Measurements from ENCODE around the gene DCLRE1A.

Gene DCLRE1A

DNA sequence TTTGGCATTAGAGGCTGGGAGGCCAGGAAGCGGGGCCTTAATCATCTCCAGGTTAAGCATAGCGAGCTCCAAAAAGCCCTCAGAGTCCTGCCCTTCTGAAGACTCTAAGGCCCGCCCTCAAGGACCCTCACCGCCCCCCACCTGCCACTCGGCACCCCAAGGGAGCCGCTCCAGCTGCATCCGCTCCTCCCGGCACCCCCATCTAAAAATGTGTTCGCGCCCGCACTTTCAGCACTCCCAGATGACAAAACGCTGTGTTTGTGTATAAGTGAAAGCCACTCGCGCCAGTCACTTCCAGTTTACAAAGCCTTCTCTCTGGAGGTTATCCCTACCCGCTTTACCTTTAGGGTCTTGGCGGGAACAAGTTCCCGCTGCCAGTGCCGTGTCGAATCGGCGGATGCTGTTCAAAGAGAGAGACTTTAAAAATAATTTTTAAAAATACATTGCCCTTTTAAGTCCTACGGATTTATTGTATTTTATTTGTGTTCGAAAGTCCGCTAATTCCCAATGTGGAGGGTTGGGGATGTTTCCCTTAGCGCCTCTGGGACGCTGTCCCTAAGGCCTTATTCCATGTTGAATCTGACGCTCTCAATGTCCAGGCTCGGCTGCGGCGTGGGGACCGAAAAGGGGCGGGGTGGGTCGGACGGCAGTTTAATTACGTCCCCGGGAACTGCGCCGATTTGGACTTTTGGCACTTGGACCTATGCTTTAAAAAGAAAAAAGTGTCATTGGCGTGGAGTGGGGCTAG, at the start of gene DCLRE1A, which contains the start of gene NHLRC2:
Gene DCLRE1A (minus strand): TSS at position 70 of the 748 bp plus-strand sequence. CDS start 900 bp downstream, outside the sequence.
Gene NHLRC2 (plus strand): TSS at position 649 of the 748 bp plus-strand sequence. CDS start 212 bp downstream, outside the sequence.
- DNase-seq = peak; percentile 62

DNA sequence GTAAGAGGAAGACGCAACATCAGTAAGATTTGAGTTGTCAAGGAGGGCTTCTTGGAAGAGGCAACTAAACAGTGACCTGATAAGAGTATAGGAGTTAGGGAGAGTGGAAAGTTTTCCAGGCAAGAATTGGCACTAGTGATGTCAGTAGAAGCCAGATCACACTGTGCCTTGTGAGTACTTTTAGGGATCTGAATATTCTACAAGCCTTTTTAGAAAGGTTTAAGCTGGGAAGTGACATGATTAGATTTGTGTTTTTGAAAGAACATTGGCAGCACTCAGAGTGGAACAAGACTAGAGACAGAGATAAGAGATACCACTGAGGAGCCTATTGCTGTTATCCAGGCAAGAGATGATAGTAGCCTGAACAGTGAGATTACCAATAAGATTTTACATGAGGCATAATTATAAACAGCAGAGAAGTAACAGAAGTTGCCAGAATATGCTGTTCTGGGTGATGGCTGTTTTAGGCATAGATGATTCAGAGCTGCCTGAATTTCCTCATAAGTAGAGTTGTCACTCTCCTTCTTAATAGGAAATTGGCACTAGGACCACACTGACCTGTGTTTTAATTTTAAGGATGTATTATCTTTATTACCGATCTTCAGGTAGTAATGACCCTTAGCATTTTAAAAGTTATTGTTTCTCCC, 46.2 kb upstream of the DCLRE1A start:
- DNase-seq = no peak

- DNase-seq = no peak
Measured at GRCh38 chr10:113897693-113898618, 44.1 kb upstream of the DCLRE1A start.

DNA sequence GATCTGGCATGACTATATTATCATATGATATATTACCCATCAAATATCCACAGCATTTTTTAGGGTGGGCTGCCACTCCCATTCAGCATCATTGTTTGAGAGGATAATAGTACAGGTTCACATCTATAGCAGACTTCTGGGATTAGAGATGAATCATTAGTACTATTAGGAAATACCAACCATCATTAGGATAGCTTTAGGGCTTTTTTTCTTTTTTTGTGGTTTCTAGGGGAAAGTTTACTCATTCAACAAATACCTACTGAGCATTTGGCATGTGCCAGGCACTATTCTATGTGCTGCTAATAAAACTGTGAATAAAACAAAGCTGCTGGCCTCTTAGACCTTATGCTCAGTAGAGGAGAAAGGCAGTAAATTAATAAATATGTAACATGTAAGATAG, 41.1 kb upstream of the DCLRE1A start:
- no peak for DNase-seq

- DNase-seq = no peak
Measured at GRCh38 chr10:113894581-113894980, 40.7 kb upstream of the DCLRE1A start.

- no peak for DNase-seq
Measured at GRCh38 chr10:113893570-113893969, 39.7 kb upstream of the DCLRE1A start.

DNA sequence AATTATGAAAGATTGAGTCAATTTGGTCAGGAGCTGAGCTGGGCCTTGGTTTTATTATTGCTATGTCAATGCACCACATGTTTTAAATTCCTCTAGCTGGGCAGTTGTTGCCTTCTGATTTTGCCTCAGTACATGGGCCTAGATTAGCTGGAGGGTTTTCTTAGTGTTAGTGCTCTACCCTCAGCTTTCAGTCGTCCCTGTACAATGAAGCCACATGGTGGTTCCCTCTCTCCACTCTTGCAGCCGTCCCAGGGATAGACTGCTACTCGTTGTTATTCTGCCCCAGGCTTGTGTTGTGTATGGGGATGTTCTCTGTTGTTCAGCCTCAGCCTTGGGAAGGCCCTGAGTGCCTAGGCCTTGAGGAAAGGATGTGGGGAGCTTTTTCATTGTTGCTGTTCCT, 37.6 kb upstream of the DCLRE1A start:
- DNase-seq = no peak

- peak; percentile 24 for DNase-seq
Measured at GRCh38 chr10:113890769-113891168, 36.9 kb upstream of the DCLRE1A start.

DNA sequence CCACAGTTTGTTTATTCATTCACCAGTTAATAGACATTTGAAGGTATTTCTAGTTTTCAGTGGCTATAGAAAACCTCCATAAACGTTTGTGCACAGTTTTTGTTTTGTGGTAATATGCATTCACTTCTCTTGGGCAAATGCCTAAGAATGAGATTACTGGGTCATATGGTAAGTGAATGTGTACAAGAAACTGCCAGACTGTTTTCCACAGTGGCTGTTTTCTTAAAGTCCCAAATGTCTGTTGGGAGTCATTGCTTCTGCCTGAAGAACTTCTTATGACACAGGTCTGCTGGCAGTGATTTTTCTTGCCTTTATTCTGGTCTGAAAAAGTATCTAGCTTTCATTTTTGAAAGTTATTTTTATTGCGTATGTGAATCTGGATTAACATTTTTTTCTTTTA, 36.0 kb upstream of the DCLRE1A start:
- no peak for DNase-seq

DNA sequence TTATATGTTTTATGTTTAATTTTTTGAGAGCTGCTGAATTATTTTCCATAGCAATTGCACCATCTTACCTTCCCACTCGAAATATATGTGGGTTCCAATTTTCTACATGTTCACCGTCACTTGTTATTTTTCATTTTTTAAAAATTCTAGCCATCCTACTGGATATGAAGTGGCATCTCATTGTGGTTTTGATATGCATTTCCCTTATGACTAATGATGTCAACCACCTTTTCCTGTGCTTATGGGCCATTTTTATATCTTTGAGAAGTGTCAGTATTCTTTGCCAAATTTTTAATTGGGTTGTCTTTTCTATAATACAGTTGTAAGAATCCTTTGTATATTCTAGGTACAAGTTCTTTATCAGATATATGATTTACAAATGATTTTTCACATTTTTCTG, 28.4 kb upstream of the DCLRE1A start:
- no peak for DNase-seq

DNA sequence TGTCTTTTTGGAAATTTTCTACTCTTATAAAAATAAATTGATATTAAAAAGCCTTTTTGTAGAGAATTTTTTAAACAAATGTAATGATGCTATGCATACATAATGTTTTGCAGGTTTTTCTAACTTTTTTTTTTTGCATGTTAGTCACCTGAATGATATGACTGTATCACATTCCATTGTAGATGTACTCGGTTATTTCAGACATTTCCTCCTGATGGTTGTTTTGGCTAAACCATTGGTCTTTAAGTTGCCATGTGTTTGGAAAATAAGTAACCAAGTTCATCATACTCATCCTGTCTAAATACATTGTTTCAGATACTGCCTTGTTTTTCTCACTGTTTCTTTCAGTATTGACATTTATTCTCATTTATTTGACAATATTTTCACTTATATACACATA, 26.4 kb upstream of the DCLRE1A start:
- no peak for DNase-seq

DNA sequence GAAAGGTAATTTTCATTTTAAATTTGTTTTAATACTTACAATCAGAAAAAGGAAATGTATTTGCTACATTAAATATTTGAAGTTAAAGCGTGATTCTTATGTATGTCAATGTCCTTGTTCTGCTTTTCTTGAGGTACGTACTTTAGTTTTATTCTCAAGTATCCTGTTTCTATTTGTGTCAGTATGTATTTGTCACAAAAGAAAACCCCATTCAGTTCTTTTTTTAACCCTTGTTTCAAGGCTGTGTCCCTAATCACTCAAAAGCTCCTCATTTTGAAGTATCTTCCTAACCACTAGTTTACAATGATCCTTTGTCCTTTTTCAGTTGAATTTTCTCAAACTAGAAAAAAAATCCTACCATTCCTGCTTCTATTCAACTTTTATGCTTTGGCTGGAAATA, 25.8 kb upstream of the DCLRE1A start:
- peak; percentile 45 for DNase-seq

DNA sequence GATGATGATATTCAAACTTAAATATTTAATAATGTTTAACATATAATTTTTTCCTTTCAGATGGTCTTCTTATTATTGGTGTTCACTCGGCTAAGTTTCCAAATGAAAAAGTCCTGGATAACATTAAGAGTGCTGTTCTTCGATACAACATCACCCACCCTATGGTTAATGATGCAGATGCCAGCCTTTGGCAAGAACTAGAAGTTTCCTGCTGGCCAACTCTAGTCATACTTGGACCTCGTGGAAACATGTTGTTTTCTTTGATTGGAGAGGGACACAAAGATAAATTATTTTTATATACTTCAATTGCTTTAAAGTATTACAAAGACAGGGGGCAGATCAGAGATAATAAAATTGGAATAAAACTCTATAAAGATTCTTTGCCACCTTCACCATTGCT, 22.6 kb upstream of the DCLRE1A start:
- DNase-seq = no peak

GRCh38 chr10:113875212-113875611, 21.3 kb upstream of the DCLRE1A start:
- no peak for DNase-seq

DNA sequence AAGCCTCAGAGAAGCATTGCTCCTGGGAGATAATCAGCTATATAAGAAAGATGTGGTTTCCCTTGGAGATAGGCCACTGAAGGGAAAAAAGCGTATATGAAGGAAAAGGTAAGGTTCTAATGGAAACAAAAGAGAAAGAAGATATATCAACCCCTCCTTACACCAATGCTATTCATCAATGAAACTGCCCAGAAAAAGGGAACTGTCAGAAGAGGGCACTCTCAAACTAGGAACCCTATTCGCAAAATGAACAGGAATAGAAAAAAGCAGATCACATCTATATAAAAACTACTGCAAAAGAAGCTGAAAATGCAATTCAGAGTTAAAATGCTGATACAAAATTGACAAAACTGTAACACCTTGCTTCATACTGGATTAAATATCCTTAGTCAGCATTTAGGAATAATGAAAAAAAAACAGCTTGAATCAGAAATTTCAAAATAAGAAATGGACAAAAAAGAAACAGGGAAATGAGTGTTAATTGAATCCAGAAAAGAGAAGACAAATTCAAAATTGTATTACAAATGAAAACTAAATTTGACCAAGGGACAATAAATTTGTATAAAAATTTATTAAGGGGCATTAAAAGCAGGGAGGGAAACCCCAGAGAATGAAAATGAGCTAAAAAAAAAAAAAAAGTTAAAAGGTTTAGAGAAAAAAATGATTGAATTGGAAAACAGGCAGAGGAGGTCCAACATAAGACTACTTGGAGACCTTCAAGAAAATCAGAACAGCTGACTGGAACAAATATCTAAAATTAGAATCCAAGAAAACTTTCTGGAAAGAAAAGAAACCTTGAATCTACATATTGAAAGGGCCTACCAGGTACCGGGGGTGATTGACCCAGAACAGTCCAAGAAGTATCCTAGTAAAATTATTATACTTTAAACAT, 18.5 kb upstream of the DCLRE1A start:
- DNase-seq = peak; percentile 42

DNA sequence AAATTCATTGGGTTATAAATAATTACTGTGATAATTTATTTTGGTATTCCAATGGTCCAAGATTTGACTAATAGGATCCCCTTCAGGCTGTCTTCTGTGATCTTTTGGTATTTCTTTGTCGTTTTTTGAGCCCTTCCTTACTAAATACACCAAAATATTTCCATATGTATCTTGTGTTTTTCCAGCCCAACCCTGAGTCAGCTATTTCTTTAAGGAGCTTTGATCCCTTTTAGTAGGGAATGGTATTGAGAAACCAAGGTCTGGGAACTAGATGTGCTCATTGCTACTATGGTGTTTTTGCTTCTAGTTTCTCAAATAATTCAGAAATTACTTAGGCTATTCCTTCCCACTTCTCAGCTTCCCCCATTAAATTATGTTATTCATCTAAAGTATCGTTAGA, 15.9 kb upstream of the DCLRE1A start:
- DNase-seq = no peak

DNA sequence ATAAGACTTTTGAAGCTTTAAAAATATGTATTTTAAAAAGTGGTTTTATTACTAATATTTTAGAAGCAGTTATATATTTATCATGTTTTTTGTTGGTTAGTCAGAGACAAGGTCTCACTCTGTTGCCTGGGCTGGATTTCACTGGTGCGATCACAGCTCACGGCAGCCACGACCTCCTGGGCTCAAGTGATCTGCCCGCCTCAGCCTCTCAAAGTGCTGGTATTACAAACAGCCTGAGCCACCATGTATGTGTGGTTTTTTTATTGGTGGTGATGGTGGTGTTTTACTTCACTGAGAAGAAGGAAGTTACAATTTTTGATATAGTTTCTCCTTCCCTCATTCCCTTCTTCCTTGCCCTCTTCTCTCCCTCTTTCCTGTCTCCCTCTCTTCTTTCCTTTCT, 14.0 kb upstream of the DCLRE1A start:
- DNase-seq = peak; percentile 49

DNA sequence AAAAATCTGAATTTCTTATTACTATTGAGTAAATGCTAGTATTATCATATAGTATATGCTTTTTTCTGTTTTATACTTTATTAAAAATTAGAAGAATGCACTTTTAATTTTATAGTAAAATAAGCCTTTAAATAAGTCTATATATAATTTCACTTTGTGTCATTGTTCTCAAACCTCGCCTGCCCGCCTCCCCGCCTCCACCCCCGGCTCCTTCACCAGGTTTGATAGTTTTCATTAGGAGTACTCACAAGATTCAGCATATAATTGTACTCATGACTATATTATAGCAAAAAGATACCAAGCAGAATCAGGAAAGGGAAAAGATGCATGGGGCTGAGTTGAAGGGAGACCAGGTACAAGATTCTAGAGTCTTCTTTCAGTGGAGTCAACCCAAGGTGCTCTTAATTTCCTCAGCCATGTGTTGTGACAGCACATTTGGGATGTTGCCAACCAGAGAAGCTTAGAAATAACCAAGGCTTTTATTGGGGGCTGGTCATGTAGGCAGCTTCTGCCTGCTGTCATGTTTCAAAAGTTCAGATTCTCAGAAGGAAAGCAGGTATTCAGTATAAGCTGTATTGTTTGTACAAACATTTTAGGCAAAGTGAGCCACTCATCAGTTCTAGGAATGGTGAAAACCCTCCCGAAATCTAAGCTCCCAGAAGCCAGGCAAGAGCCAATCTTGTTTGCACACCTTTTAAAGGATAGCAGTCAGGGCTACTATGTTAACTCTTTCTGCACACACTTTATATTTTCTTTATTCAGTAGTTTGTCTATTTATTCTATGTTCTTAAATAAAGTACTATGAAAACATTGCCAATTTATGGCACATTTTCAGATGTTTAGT, 12.9 kb upstream of the DCLRE1A start:
- no peak for DNase-seq

DNA sequence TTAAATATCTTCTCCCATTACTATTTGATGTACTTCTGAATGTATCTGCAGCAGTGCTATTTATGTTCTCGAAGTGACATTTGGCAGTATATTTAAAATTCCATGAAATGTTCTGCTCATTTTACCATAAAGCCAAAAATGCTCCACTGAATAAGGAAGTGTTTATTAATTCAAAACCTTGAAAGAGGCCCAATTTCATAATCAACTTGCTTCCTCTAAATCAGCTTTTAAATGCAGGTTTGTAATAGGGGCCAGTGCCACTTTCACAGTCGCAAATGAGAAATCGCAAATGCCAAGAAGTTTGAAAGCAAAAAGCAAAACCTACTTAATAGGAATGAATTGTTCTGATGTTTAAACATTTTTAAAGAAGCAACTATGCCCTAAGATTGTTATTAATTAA, 12.0 kb upstream of the DCLRE1A start:
- DNase-seq = peak; percentile 51

DNA sequence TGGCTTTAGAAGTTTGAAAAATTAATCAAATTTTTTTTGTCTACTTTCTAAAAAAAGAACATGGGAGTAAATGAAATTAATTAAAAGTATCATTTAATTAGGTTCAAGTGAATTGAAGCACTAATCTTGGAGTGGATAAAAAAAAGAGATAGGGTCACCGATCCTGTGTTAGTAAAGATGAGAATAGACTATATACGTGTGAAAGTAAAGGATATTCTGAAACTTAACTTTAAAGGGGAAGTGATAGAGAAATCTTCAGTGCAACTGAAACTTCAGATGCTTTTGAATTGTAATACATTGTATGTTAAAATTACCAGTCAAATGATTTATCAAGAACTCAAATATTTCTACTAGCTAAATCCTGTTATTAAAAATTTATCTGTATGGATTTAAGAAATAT, 5.4 kb upstream of the DCLRE1A start:
- DNase-seq = peak; percentile 31

DNA sequence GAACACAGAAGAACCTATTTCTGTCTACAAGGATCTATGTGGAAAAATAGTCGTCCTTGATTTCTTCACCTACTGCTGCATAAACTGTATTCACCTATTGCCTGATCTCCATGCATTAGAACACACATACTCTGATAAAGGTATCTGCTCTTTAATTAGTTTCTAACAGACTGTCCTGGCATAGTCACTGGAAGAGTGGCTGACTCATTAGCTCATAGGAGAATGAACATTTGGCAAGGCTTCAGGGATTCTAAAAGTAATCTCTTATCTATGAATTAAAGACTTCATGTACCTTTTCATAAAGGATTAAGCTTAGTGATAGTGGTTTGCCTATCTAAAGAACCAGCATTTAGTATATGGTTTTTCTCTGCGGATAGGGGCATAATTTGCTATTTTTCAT, 4.7 kb upstream of the DCLRE1A start:
- DNase-seq = no peak
